Upper lobe of left lung (tissue), 6 donors: ENCODE data around the gene LRP8. TPM values are rescaled to one million over a fixed set of nuclear protein-coding genes. Genes with fewer than 3 reads are reported as not detected.
A peak's percentile ranks its signal among the peaks of the same experiment; 100 is the strongest.

ENCODE experiments used
- ATAC-seq, 2 donors: fragments of 200-7000 bp; cut with Tn5 transposase; one replicate each; pipeline ENCODE4 v1.9.1; 2022; ENCODE audit warnings: mild to moderate bottlenecking in 2 of 2, moderate library complexity in 2 of 2; ENCODE audit not compliant: low FRiP score in 2 of 2
- DNase-seq, 2 donors: peaks; one replicate each; pipeline ENCODE4 v3.0.0-alpha.2; 2019 to 2020
- H3K27ac ChIP-seq, 4 donors: fragments of 200-600 bp; sonication (generic); one replicate each; pipeline ENCODE4 v1.5.1; 2016 to 2019
- H3K27me3 ChIP-seq, 4 donors: fragments of 200-600 bp; sonication (generic); one replicate each; pipeline ENCODE4 v1.5.1; 2017 to 2019
- H3K36me3 ChIP-seq, 4 donors: fragments of 200-600 bp; sonication (generic); one replicate each; pipeline ENCODE4 v1.5.1; 2016 to 2019
- H3K4me1 ChIP-seq, 4 donors: fragments of 200-600 bp; sonication (generic); one replicate each; pipeline ENCODE4 v1.5.1; 2018 to 2019
- H3K4me3 ChIP-seq, 4 donors: fragments of 200-600 bp; sonication (generic); one replicate each; pipeline ENCODE4 v1.5.1; 2017 to 2019; ENCODE audit warnings: mild to moderate bottlenecking in 2 of 4, moderate library complexity in 1 of 4
- H3K9me3 ChIP-seq, 4 donors: fragments of 200-600 bp; sonication (generic); one replicate each; pipeline ENCODE4 v1.5.1; 2018 to 2019
- EP300 ChIP-seq, 4 donors: sonication (generic); formaldehyde crosslinking; IDR thresholded peaks; one replicate each; pipeline ENCODE4 v1.5.1; 2017; ENCODE audit warnings: antibody characterized with exemption in 4 of 4, control low read depth in 2 of 4
- POLR2A ChIP-seq, 4 donors: fragments of 450-650 bp; IDR thresholded peaks; one replicate each; pipeline ENCODE4 v1.5.1; 2016 to 2017; ENCODE audit warnings: antibody characterized with exemption in 4 of 4, mild to moderate bottlenecking in 2 of 4
- POLR2AphosphoS5 ChIP-seq, 2 donors: sonication (generic); formaldehyde crosslinking; IDR thresholded peaks; one replicate each; pipeline ENCODE4 v1.5.1; 2017; ENCODE audit warnings: antibody characterized with exemption in 2 of 2
- WGBS, 2 donors: methylation state at CpG; one replicate each; pipeline ENCODE4 v1.1.5; 2017 to 2018; 5-methylcytosine and 5-hydroxymethylcytosine counted together
- total RNA-seq, 6 donors: library from RNA; depleted of rRNA in 4 of 6; stranded (reverse); fragments of >200 nt in 4 of 6; gene quantifications; one replicate each; pipeline versions ENCODE4 v1.1.0 to v1.2.1, GENCODE V29; 2016 to 2021
- TF ChIP-seq, protein P1 (sequence below), 6 experiments: fragments of 450-650 bp in 4 of 6; fragments of 200-600 bp in 2 of 6; sonication (generic) in 2 of 6; IDR thresholded peaks; one replicate each; pipeline ENCODE4 v1.5.1; 2016 to 2019; ENCODE audit warnings: antibody characterized with exemption in 6 of 6
- donor health status: DM: no; HTN: no; CAD: no; lungs with moderate emphysema.
- donor health status: DM: no; HTN: yes; CAD: no; lungs with severe emphysema.

LRP8 gene
- total RNA-seq, 6 donors from 2014 or later: 4.6 to 23.0 (median 11.1) TPM

DNA sequence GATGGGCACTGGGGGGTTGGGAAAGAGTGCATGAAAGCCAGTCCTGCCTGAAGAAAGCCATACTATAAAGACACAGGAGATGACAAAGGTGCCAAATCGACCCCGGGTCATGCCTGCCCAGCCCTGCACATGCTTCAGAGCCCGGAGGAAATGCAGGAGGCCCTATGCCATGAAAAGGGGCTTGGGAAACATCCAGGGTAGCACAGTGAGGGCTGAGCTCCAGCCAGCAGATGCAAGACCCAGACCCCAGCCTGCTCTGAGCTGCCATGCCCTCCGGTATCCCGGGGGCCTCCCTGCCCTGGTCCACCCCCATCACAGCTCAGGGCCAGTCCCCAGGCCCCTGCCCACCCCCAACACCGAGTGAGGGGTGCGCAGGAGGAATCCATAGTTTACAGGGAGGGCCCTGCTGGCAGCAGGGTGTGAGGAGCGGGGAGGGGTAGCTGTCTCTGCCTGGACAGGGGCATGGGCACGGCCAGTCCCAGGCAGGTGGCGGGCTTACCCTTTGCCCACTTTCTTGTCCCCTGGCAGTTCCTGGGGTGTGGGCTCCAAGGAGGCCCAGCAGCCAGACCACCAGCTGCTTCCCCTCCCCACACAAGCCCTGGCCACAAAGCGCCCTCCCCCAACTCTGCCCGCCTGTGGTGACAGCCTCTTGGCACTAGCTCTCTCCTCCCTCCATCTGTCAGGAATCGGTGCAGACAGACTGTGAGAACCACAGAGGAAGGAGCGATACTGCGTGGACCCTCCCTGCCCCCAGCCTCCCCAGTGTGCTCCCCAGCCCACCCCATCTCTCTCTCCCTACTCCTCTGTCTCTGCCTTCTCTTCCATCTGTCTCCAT is 16.8 kb downstream of the LRP8 start:
- Histone ChIP-seq H3K9me3 (no peaks in the 10 kb centered on the region), H3K27me3 (no peaks in the 10 kb centered on the region), H3K36me3 (no peaks in the 10 kb centered on the region), H3K4me3 (no peak overlapping the region), H3K4me1 (peaks cover 0 to 9% (median 0%) of the 10 kb centered on the region in 4 donors), H3K27ac (no peak overlapping the region)
- no peak for ATAC-seq
- DNase-seq: peak in 1 of 2 donors; percentile 53
- no peak for TF ChIP-seq EP300 (IDR thresholded peaks at IDR 0.05)
- WGBS, 2 donors: 57 to 59% methylated on average over 8 to 9 of the region's 15 CpGs

DNA sequence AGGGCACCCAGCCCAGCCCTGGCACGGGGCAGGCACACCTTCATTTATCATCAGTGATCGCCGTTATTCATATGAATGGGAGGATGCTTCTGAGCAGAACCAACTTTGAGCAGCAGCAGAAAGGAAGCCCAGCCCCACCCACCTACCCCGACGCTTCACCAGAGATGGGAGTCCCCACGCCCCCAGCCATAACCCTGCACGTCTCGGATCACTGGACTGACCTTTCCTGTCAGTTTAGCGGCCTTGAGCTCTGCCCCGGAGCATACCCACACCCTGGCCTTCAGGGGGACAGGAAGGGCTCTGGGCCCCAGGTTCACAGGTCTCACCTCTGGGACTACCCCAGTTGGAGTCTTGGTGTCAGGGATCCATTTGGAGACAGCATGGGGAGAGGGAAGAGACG is 18.1 kb downstream of the LRP8 start:
- ATAC-seq (no peak), DNase-seq (peak in 1 of 2 donors; percentile 49)
- Histone ChIP-seq H3K27ac (no peak overlapping the region), H3K4me3 (no peak overlapping the region), H3K4me1 (peaks cover 0 to 16% (median 0%) of the 10 kb centered on the region in 4 donors), H3K27me3 (no peaks in the 10 kb centered on the region), H3K9me3 (no peaks in the 10 kb centered on the region), H3K36me3 (no peaks in the 10 kb centered on the region)
- TF ChIP-seq POLR2AphosphoS5 (IDR thresholded peaks at IDR 0.05): no peak
- no peak for TF ChIP-seq EP300 (IDR thresholded peaks at IDR 0.05)
- TF ChIP-seq, protein P1, sequence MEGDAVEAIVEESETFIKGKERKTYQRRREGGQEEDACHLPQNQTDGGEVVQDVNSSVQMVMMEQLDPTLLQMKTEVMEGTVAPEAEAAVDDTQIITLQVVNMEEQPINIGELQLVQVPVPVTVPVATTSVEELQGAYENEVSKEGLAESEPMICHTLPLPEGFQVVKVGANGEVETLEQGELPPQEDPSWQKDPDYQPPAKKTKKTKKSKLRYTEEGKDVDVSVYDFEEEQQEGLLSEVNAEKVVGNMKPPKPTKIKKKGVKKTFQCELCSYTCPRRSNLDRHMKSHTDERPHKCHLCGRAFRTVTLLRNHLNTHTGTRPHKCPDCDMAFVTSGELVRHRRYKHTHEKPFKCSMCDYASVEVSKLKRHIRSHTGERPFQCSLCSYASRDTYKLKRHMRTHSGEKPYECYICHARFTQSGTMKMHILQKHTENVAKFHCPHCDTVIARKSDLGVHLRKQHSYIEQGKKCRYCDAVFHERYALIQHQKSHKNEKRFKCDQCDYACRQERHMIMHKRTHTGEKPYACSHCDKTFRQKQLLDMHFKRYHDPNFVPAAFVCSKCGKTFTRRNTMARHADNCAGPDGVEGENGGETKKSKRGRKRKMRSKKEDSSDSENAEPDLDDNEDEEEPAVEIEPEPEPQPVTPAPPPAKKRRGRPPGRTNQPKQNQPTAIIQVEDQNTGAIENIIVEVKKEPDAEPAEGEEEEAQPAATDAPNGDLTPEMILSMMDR (IDR thresholded peaks at IDR 0.05): no peak
- WGBS, 2 donors: 82 to 83% methylated on average over 8 to 11 of the region's 11 CpGs

DNA sequence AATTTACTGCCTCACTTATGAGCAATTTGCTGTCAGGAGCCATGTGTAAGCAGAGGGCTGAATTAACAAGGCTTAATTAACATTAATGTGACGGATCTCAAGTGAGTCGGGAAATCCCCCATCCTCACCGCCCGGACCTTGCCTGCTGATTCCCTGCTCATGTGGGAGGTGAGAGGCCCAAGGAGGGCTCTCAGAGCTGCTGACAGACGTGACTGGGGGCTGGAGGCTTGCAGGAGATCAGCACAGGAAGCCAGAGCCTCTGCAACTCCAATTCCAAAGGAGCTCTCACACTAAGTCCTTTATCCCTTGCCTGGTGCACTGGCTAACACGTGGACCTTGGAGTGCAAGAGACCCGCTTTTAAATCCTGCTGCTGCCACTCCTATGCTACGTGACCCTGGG is 19.4 kb downstream of the LRP8 start:
- WGBS, 2 donors: 69 to 72% methylated on average over 3 to 8 of the region's 8 CpGs
- ATAC-seq (no peak), DNase-seq (no peak)
- Histone ChIP-seq H3K36me3 (no peaks in the 10 kb centered on the region), H3K4me3 (no peak overlapping the region), H3K4me1 (peaks cover 0 to 23% (median 0%) of the 10 kb centered on the region in 4 donors), H3K27ac (no peak overlapping the region), H3K27me3 (no peaks in the 10 kb centered on the region), H3K9me3 (no peaks in the 10 kb centered on the region)
- no peak for TF ChIP-seq POLR2AphosphoS5 (IDR thresholded peaks at IDR 0.05)
- TF ChIP-seq EP300 (IDR thresholded peaks at IDR 0.05): no peak
- TF ChIP-seq POLR2A (IDR thresholded peaks at IDR 0.05): no peak
- TF ChIP-seq, protein P1 (IDR thresholded peaks at IDR 0.05): no peak

DNA sequence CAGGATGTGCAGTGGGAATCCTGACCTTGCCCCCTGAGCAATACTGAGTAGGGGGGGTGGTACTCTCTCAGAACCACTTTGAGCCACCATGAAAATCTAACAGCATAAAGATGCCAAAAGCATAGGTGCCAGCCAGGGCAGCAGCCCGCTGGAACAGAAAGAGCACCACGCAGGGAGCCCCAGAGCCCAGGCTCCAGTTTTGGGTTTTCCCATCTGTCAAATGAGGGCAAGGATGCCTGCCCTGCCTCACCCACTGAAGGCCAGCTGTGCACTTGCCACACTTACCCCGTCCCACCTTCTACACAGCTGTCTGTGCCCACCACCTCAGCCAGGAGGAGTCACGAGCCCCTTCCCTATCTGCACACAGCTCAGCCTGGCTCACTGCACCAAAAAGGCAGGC is 20.8 kb downstream of the LRP8 start:
- H3K4me3 ChIP-seq: no peak overlapping the region
- TF ChIP-seq, protein P1 (IDR thresholded peaks at IDR 0.05): no peak
- H3K9me3 ChIP-seq: no peaks in the 10 kb centered on the region
- no peak for DNase-seq
- no peak for ATAC-seq
- peaks cover 0 to 23% (median 0%) of the 10 kb centered on the region in 4 donors for H3K4me1 ChIP-seq
- H3K27me3 ChIP-seq: no peaks in the 10 kb centered on the region
- H3K36me3 ChIP-seq: no peaks in the 10 kb centered on the region
- 94 to 100% methylated on average over 2 to 4 of the region's 4 CpGs for WGBS, 2 donors
- no peak overlapping the region for H3K27ac ChIP-seq

DNA sequence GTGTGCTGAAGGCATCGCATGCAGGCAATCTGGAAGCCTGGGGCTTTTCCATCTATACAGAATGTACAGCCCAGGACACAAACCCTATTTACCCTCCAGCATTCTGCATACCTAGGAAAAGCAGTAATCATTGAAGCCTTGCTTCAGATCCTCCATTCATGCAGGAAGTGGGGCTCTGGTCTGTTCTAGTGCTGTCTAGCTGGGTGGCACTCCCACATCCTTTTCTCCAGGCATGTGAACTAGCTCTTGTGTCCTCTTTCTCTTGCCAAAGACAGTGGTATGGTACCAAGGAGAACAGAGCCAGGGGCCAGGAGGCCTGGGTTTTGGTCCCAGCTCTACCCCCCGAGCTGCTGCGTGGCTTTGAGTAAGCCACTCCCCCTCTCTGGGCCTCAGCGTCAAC is 21.7 kb downstream of the LRP8 start:
- no peak overlapping the region for H3K27ac ChIP-seq
- H3K27me3 ChIP-seq: no peaks in the 10 kb centered on the region
- peaks cover 0 to 23% (median 0%) of the 10 kb centered on the region in 4 donors for H3K4me1 ChIP-seq
- no peak for DNase-seq
- H3K36me3 ChIP-seq: no peaks in the 10 kb centered on the region
- WGBS, 2 donors: 79 to 90% methylated on average over 3 to 4 of the region's 4 CpGs
- no peak for TF ChIP-seq POLR2A (IDR thresholded peaks at IDR 0.05)
- no peak for TF ChIP-seq EP300 (IDR thresholded peaks at IDR 0.05)
- no peak for TF ChIP-seq POLR2AphosphoS5 (IDR thresholded peaks at IDR 0.05)
- TF ChIP-seq, protein P1 (IDR thresholded peaks at IDR 0.05): no peak
- no peak for ATAC-seq
- no peaks in the 10 kb centered on the region for H3K9me3 ChIP-seq
- no peak overlapping the region for H3K4me3 ChIP-seq
